PC-3 (cell line): ENCODE measurements around the gene LACC1. TPM values are rescaled to one million over a fixed set of nuclear protein-coding genes. Genes with fewer than 3 reads are reported as not detected.

Experiments
- ATAC-seq: fragments of 200-7000 bp; cut with Tn5 transposase; 2 replicates; pipeline ENCODE4 v1.9.1; 2020; ENCODE audit warnings: mild to moderate bottlenecking, moderate library complexity
- BruUV-seq: library from RNA; stranded (reverse); fragments of 400-500 nt; replicated peaks from 2 replicates; lab custom pipeline; 2021; lab: Mats Ljungman, UMichigan
- CTCF ChIA-PET: fragments of 300-600 bp; sonication (Branson Sonifier 250); formaldehyde crosslinking; loops from one replicate; lab custom pipeline; 2022; ENCODE audit warnings: antibody characterized with exemption; lab: Charles Lee
- POLR2A ChIA-PET: fragments of 300-600 bp; sonication (Branson Sonifier 250); formaldehyde crosslinking; loops from one replicate; lab custom pipeline; 2022; ENCODE audit warnings: antibody characterized with exemption; ENCODE audit not compliant: unreplicated experiment; lab: Charles Lee
- DNase-seq: peaks from one replicate; pipeline ENCODE4 v3.0.0-alpha.2; 2015
- H2AFZ ChIP-seq: fragments of 300-600 bp; sonication (generic); 2 replicates; pipeline ENCODE4 v1.6.0; 2016; ENCODE audit warnings: antibody characterized with exemption, low read length
- H3F3A ChIP-seq: fragments of 300-600 bp; sonication (generic); one replicate; pipeline ENCODE4 v1.6.0; 2017; ENCODE audit warnings: antibody characterized with exemption, low read length, control low read depth, mild to moderate bottlenecking; ENCODE audit not compliant: unreplicated experiment
- H3K27ac ChIP-seq: fragments of 300-600 bp; sonication (generic); 2 replicates; pipeline ENCODE4 v1.5.1; 2016; ENCODE audit warnings: mild to moderate bottlenecking, low read length
- H3K27me3 ChIP-seq: fragments of 300-600 bp; sonication (generic); 2 replicates; pipeline ENCODE4 v1.6.1; 2016; ENCODE audit warnings: low read length, mixed read lengths
- H3K36me3 ChIP-seq: fragments of 300-600 bp; sonication (generic); 2 replicates; pipeline ENCODE4 v1.6.1; 2016; ENCODE audit warnings: low read depth, mixed run types, low read length, mixed read lengths
- H3K4me1 ChIP-seq: fragments of 300-600 bp; sonication (generic); 2 replicates; pipeline ENCODE4 v1.5.1; 2016; ENCODE audit warnings: low read length; ENCODE audit not compliant: insufficient read depth
- H3K4me2 ChIP-seq: fragments of 300-600 bp; sonication (generic); 2 replicates; pipeline ENCODE4 v1.6.0; 2016; ENCODE audit warnings: low read length
- H3K4me3 ChIP-seq: fragments of 300-600 bp; sonication (generic); 2 replicates; pipeline ENCODE4 v1.5.1; 2016; ENCODE audit warnings: mild to moderate bottlenecking, low read length, mixed read lengths
- H3K79me2 ChIP-seq: fragments of 300-600 bp; sonication (generic); 2 replicates; pipeline ENCODE4 v1.6.1; 2017; ENCODE audit warnings: low read length, mixed read lengths
- H3K9ac ChIP-seq: fragments of 300-600 bp; sonication (generic); 2 replicates; pipeline ENCODE4 v1.6.0; 2016; ENCODE audit warnings: mild to moderate bottlenecking, low read length
- H3K9me2 ChIP-seq: fragments of 300-600 bp; sonication (generic); replicated peaks from 2 replicates; pipeline ENCODE4 v1.6.1; 2016; ENCODE audit warnings: mixed run types, low read length, mixed read lengths
- H3K9me3 ChIP-seq: fragments of 300-600 bp; sonication (generic); 2 replicates; pipeline ENCODE4 v1.6.1; 2016; ENCODE audit warnings: low read length, mixed read lengths
- H4K20me1 ChIP-seq: fragments of 300-600 bp; sonication (generic); 2 replicates; pipeline ENCODE4 v1.6.1; 2016; ENCODE audit warnings: low read length, mixed read lengths
- CTCF ChIP-seq: fragments of 300-600 bp; sonication (generic); conservative IDR thresholded peaks from 2 replicates; pipeline ENCODE4 v1.5.1; 2017; ENCODE audit warnings: antibody characterized with exemption, low read depth, mild to moderate bottlenecking, low read length
- EZH2 ChIP-seq: fragments of 300-600 bp; sonication (generic); IDR thresholded peaks from one replicate; pipeline ENCODE4 v1.6.1; 2017; ENCODE audit warnings: antibody characterized with exemption, mild to moderate bottlenecking, low read length; ENCODE audit not compliant: unreplicated experiment
- EZH2phosphoT487 ChIP-seq: fragments of 300-600 bp; sonication (generic); IDR thresholded peaks from 2 replicates; pipeline ENCODE4 v1.6.1; 2018; ENCODE audit warnings: mild to moderate bottlenecking, antibody characterized with exemption, low read length, borderline replicate concordance
- intact Hi-C: fragments of 100-400 bp; cut with micrococcal nuclease; formaldehyde crosslinking; loops from 2 replicates; pipeline ENCODE4 v1.9.0; 2023
- total RNA-seq: library from RNA; depleted of rRNA; stranded (reverse); fragments of >200 nt; gene quantifications from 2 replicates; pipeline ENCODE4 v1.2.3, GENCODE V29; 2014

The LACC1 gene
- total RNA-seq, 1 experiment from 2014 or later, result 1.2 TPM

GRCh38 chr13:43920965-43921674, 41.4 kb downstream of the LACC1 start:
- no peak overlapping the region for H3K27ac ChIP-seq
- no peaks in the 10 kb centered on the region for H3K79me2 ChIP-seq
- H3K9me2 ChIP-seq, result no peaks in the 10 kb centered on the region
- no TSS peak for BruUV-seq
- intact Hi-C loops, result no loop called here
- H3K9me3 ChIP-seq, result no peaks in the 10 kb centered on the region
- TF ChIP-seq EZH2phosphoT487 (no peak), EZH2 (no peak), CTCF (no peak)
- no peaks in the 10 kb centered on the region for H3F3A ChIP-seq
- DNase-seq (no peak), ATAC-seq (no peak)
- H3K4me3 ChIP-seq, result no peak overlapping the region
- no peak overlapping the region for H2AFZ ChIP-seq
- no peaks in the 10 kb centered on the region for H3K36me3 ChIP-seq
- H3K4me2 ChIP-seq, result no peak overlapping the region
- POLR2A ChIA-PET, result interaction anchor here (0.6 kb wide), 1 partner anchor 583 kb away, joined by 4 read pairs; no protein-coding TSS in a partner anchor
- CTCF ChIA-PET, result no interaction called here
- no peaks in the 10 kb centered on the region for H3K27me3 ChIP-seq
- H3K4me1 ChIP-seq, result no peaks in the 10 kb centered on the region
- no peaks in the 10 kb centered on the region for H4K20me1 ChIP-seq
- H3K9ac ChIP-seq, result no peak overlapping the region

DNA sequence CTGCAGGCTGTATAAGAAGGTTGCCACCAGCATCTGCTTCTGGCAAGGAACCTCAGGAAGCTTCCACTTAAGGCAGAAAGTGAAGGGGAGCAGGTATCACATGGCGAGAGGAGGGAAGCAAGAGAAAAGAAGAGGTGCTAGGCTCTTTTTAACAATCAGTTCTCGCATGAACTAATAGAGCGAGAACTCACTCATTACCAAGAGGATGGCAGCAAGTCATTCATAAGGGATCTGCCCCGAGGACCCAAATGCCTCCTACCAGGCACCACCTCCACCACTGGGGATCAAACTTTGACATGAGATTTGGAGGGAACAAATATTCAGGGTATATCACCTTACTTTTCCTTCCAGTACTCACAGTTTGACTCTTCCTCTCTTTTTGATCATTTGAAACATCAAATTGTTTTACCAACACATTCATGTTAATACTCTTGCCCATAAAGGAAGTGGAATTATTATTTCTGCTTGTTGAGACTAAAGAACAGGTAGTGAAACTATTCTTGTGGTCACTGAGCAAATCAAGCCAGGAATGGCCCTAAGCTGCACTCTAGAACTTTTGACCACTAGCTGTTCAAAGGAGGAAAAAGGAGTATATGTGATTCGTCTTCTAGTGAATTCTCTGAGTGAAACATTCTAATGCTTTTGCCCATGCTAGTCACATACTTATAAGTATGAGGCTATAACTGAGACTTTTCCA, 45.0 kb downstream of the LACC1 start:
- intact Hi-C loops, result no loop called here
- no peaks in the 10 kb centered on the region for H4K20me1 ChIP-seq
- H3K36me3 ChIP-seq, result no peaks in the 10 kb centered on the region
- no peaks in the 10 kb centered on the region for H3K27me3 ChIP-seq
- no peaks in the 10 kb centered on the region for H3K79me2 ChIP-seq
- no peak for TF ChIP-seq EZH2
- TF ChIP-seq CTCF, result no peak
- no peak for TF ChIP-seq EZH2phosphoT487
- CTCF ChIA-PET, result no interaction called here
- H3K27ac ChIP-seq, result no peak overlapping the region
- H3K9me2 ChIP-seq, result no peaks in the 10 kb centered on the region
- ATAC-seq (no peak), DNase-seq (no peak)
- POLR2A ChIA-PET, result no interaction called here
- no peak overlapping the region for H3K4me3 ChIP-seq
- H3K9me3 ChIP-seq, result no peaks in the 10 kb centered on the region
- H3F3A ChIP-seq, result no peaks in the 10 kb centered on the region
- H2AFZ ChIP-seq, result no peak overlapping the region
- no TSS peak for BruUV-seq
- no peak overlapping the region for H3K4me2 ChIP-seq
- H3K9ac ChIP-seq, result no peak overlapping the region
- no peaks in the 10 kb centered on the region for H3K4me1 ChIP-seq

GRCh38 chr13:43929947-43930346, 50.2 kb downstream of the LACC1 start:
- Histone ChIP-seq H3F3A (no peaks in the 10 kb centered on the region), H3K4me1 (peaks cover 8% of the 10 kb centered on the region; the same call in 1 of the 2 replicates), H3K36me3 (no peaks in the 10 kb centered on the region), H3K79me2 (no peaks in the 10 kb centered on the region), H3K27ac (no peak overlapping the region), H2AFZ (no peak overlapping the region), H3K9ac (no peak overlapping the region), H3K9me2 (no peaks in the 10 kb centered on the region), H3K4me3 (no peak overlapping the region), H4K20me1 (no peaks in the 10 kb centered on the region), H3K27me3 (no peaks in the 10 kb centered on the region), H3K9me3 (no peaks in the 10 kb centered on the region), H3K4me2 (no peak overlapping the region)
- DNase-seq, result no peak
- intact Hi-C loops, result no loop called here
- ATAC-seq, result no peak
- CTCF ChIA-PET, result no interaction called here
- POLR2A ChIA-PET, result no interaction called here
- TF ChIP-seq EZH2phosphoT487 (no peak), EZH2 (no peak), CTCF (no peak)
- no TSS peak for BruUV-seq
